SHP77 (cell line): ENCODE results near the gene FBLIM1.

Experiments
- DNase-seq, 2 experiments: peaks; one replicate each; lab custom pipeline; 2025; lab: John Stamatoyannopoulos, UW

The FBLIM1 gene

GRCh38 chr1:15748690-15749398 is 9.8 kb upstream of the FBLIM1 start:
- no peak for DNase-seq

- DNase-seq = no peak
These were observed 8.9 kb upstream of the FBLIM1 start for GRCh38 chr1:15749399-15750291.

GRCh38 chr1:15750924-15751323 is 7.7 kb upstream of the FBLIM1 start:
- DNase-seq = no peak

- no peak for DNase-seq
These were observed 6.9 kb upstream of the FBLIM1 start for GRCh38 chr1:15751717-15752116.

- no peak for DNase-seq
These were observed 4.8 kb upstream of the FBLIM1 start for GRCh38 chr1:15753776-15754175.

GRCh38 chr1:15755021-15755645 is 3.5 kb upstream of the FBLIM1 start:
- DNase-seq = no peak

GRCh38 chr1:15755646-15756040 is 3.0 kb upstream of the FBLIM1 start:
- DNase-seq = no peak

GRCh38 chr1:15756143-15757015 is 2.2 kb upstream of the FBLIM1 start:
- peak; percentile 50 to 69 for DNase-seq

- DNase-seq = no peak
These were observed 1.5 kb upstream of the FBLIM1 start for GRCh38 chr1:15757016-15757543.

- DNase-seq = no peak
These were observed 836 bp upstream of the FBLIM1 start for GRCh38 chr1:15757575-15758342.

- DNase-seq = no peak
These were observed 512 bp downstream of the FBLIM1 start for GRCh38 chr1:15758953-15759661.

GRCh38 chr1:15760520-15761211 is 2.1 kb downstream of the FBLIM1 start:
- no peak for DNase-seq

GRCh38 chr1:15761366-15762128 is 3.0 kb downstream of the FBLIM1 start:
- no peak for DNase-seq

- DNase-seq = no peak
These were observed 4.0 kb downstream of the FBLIM1 start for GRCh38 chr1:15762546-15762945.

GRCh38 chr1:15764269-15764764 is 5.7 kb downstream of the FBLIM1 start:
- no peak for DNase-seq

GRCh38 chr1:15764890-15765289 is 6.3 kb downstream of the FBLIM1 start:
- DNase-seq = no peak

GRCh38 chr1:15765495-15766194 is 7.0 kb downstream of the FBLIM1 start:
- DNase-seq = no peak

GRCh38 chr1:15767941-15768340 is 9.3 kb downstream of the FBLIM1 start:
- no peak for DNase-seq
